CMK (cell line): ENCODE results near the gene TNNC1.

Source experiments
- DNase-seq: peaks from one replicate; pipeline ENCODE4 v3.0.0-alpha.2; 2010; ENCODE audit warnings: low read depth

Gene TNNC1

DNA sequence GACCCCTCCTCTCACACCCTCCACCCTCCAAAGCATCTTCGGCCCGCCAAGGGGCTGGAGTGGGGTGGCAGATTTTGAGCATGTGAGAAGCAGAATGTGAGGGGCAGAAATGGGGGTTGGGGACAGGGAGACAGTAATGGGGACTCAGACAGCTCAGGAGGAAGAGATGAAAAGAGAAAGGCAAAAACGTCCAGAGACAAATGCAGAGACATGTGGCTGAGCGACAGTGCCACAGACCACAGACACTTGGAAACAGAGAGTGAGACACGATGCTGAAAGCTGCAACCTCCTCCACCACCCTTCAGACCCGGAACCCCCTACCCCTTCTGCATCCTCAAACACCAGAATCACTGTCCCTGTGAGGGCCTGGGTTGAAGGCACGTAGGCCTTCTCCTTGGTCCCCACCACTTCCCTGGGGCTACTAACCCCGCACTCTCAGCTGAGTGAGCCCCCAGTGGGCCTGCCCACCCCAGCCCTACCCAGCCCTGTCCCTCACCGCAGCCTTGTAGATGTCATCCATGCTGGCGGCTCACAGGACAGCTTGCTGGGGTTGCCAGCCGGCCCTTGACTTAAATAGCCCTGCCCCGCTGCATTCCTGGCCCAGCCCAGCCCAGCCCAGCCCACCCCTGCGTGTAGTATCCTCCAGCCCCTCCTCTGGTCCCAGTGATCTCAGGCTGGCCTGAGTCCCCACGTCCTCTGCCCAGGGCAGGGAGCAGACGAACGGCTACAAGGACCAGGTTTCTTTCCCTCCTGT, at the start of gene TNNC1:
TNNC1 (minus strand) TSS at position 546 of the 754 bp plus-strand sequence; CDS start at position 520, 26 bp downstream.
- DNase-seq = no peak

GRCh38 chr3:52502808-52503350, 49.0 kb upstream of the TNNC1 start:
- DNase-seq = no peak

GRCh38 chr3:52502001-52502400, 48.2 kb upstream of the TNNC1 start:
- no peak for DNase-seq

- DNase-seq = no peak
Measured at GRCh38 chr3:52501046-52501445, 47.2 kb upstream of the TNNC1 start.

- peak; percentile 70 for DNase-seq
Measured at GRCh38 chr3:52498137-52499054, 44.6 kb upstream of the TNNC1 start.

DNA sequence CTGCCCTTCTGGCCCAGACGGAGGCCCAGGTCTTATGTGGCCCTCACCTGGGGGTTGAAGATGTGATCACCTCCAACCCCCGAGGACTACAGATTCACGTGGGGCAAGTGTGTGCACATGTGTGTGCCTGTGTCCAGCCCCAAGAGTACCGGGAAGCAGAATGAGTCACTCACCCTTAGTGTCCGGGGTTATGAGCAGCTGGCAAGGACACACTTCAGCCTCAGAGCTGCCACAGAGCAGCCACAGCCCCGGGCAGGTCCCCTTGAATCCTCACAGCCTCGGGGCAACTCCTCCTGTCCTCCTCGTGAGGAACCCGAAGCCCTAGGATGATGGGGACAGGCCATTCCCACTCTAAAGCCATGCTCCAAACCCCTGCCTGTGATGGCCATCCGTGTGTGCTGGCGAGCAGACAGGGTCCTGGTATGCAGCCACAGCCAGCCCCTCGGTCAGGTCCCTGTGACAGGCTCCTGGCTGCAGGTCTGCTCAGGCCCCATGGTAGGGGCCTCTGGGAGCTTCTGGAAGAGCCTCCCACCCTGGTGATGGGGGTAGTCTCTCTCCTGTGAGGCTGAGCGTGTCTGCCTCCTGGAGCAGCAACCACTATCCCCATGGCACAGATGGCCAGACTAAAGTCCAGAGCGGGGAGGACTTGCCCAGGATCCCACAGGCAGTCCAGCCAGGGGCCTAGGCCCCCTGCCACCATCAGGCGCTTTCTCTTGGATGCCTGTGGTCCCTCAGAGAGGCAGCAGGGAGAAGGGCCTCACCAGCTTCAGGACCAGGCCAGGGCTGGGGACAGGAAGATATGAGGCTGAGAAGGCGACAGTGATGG, 42.1 kb upstream of the TNNC1 start:
- no peak for DNase-seq

- DNase-seq = peak; percentile 71
Measured at GRCh38 chr3:52494886-52495495, 41.1 kb upstream of the TNNC1 start, which contains the start of gene STAB1. TSS of gene STAB1 (plus strand) at chr3:52495338. CDS start at chr3:52495414, 76 bp downstream.

DNA sequence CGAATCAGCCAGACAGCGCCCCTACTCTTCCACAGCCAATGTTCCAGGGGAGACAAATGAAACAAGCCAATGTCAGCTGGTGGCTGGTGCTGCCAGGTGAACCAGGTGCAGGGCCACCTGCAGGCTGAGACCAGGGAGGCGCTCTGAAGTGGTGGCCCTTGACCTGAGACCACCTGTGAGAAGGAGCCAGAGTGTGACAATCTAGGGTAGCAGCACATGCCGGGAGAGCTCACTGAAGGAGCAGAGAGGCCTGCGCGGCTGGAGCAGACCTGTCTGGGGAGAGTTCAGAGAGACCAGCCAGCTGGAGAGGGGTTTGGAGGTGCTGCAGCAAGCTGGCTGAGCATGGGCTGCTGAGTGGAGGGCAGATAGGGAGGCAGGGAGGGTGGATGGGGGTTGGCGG, 40.6 kb upstream of the TNNC1 start:
- no peak for DNase-seq

- no peak for DNase-seq
Measured at GRCh38 chr3:52493232-52494017, 39.6 kb upstream of the TNNC1 start.

GRCh38 chr3:52492059-52492458, 38.2 kb upstream of the TNNC1 start:
- no peak for DNase-seq

GRCh38 chr3:52490939-52491526, 37.2 kb upstream of the TNNC1 start:
- DNase-seq = peak; percentile 22

DNA sequence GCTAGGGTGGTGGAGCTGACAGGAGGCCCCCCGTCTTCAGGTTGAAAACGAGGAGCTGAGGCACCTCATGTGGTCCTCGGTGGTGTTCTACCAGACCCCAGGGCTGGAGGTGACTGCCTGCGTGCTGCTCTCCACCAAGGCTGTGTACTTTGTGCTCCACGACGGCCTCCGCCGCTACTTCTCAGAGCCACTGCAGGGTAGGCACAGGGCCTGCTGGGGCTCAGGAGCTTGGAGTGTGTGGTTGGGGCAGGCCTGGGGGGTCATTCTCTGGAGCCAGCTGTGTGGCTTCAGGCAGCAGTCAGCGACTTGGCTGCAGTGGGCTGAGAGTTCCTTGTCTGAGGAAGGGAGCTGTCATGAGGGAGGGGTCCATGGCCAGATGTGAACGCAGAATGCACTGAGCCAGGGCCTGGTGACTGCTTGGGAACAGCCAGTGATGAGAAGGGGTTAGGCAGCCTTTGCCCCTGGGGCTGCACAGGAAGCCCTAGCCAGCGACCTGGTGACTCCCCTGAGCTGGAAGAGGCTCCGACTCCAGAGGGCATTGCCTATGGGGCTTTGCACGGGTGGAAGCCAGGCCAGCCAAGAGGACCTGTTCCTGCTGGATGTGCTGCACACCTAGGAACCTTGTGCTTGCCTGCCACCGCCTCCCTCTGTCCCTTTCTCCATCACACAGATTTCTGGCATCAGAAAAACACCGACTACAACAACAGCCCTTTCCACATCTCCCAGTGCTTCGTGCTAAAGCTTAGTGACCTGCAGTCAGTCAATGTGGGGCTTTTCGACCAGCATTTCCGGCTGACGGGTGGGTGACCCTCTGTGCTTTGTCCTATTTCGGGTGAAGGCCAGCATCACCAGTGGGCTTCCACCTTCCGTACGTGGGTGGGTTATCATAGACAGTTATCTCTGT, 36.4 kb upstream of the TNNC1 start:
- no peak for DNase-seq

- no peak for DNase-seq
Measured at GRCh38 chr3:52489453-52489852, 35.6 kb upstream of the TNNC1 start.

DNA sequence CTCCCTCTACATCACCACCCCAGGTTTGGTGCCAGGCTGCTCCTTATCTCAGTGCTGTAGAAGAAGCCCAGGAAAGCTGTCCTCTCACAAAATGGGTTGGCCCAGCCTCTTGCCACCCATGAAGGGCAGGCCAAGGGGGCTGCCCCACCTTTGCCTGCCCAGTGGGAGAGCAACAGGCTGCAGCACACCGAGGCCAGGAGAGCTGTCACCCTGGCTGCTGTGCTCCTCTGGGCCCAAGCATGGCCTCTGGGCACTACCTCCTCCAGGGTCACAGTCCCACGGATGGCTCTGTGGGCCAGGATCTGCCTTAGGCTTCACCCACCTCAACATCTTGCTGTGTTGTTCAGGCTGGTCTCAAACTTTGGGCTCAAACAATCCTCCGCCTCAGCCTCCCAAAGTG, 34.9 kb upstream of the TNNC1 start:
- no peak for DNase-seq

- DNase-seq = no peak
Measured at GRCh38 chr3:52487788-52488691, 34.2 kb upstream of the TNNC1 start.

DNA sequence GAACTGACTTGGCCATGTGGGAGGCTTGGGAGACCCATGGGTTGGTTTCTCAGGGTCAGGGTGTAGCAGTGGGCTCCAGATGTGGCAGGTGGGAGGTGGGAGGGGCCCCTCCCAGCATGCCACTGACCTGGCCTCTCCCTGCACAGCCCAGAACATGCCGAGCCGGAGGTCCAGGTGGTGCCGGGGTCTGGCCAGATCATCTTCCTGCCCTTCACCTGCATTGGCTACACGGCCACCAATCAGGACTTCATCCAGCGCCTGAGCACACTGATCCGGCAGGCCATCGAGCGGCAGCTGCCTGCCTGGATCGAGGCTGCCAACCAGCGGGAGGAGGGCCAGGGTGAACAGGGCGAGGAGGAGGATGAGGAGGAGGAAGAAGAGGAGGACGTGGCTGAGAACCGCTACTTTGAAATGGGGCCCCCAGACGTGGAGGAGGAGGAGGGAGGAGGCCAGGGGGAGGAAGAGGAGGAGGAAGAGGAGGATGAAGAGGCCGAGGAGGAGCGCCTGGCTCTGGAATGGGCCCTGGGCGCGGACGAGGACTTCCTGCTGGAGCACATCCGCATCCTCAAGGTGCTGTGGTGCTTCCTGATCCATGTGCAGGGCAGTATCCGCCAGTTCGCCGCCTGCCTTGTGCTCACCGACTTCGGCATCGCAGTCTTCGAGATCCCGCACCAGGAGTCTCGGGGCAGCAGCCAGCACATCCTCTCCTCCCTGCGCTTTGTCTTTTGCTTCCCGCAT, 33.4 kb upstream of the TNNC1 start:
- DNase-seq = no peak
